PC-3 (cell line): ENCODE measurements around the gene USP9X. TPM values are rescaled to one million over a fixed set of nuclear protein-coding genes. Genes with fewer than 3 reads are reported as not detected.

Experiments used
- ATAC-seq: fragments of 200-7000 bp; cut with Tn5 transposase; 2 replicates; pipeline ENCODE4 v1.9.1; 2020; ENCODE audit warnings: mild to moderate bottlenecking, moderate library complexity
- BruUV-seq: library from RNA; stranded (reverse); fragments of 400-500 nt; replicated peaks from 2 replicates; lab custom pipeline; 2021; lab: Mats Ljungman, UMichigan
- CTCF ChIA-PET: fragments of 300-600 bp; sonication (Branson Sonifier 250); formaldehyde crosslinking; loops from one replicate; lab custom pipeline; 2022; ENCODE audit warnings: antibody characterized with exemption; lab: Charles Lee
- POLR2A ChIA-PET: fragments of 300-600 bp; sonication (Branson Sonifier 250); formaldehyde crosslinking; loops from one replicate; lab custom pipeline; 2022; ENCODE audit warnings: antibody characterized with exemption; ENCODE audit not compliant: unreplicated experiment; lab: Charles Lee
- DNase-seq: peaks from one replicate; pipeline ENCODE4 v3.0.0-alpha.2; 2015
- H2AFZ ChIP-seq: fragments of 300-600 bp; sonication (generic); 2 replicates; pipeline ENCODE4 v1.6.0; 2016; ENCODE audit warnings: antibody characterized with exemption, low read length
- H3F3A ChIP-seq: fragments of 300-600 bp; sonication (generic); one replicate; pipeline ENCODE4 v1.6.0; 2017; ENCODE audit warnings: antibody characterized with exemption, low read length, control low read depth, mild to moderate bottlenecking; ENCODE audit not compliant: unreplicated experiment
- H3K27ac ChIP-seq: fragments of 300-600 bp; sonication (generic); 2 replicates; pipeline ENCODE4 v1.5.1; 2016; ENCODE audit warnings: mild to moderate bottlenecking, low read length
- H3K27me3 ChIP-seq: fragments of 300-600 bp; sonication (generic); 2 replicates; pipeline ENCODE4 v1.6.1; 2016; ENCODE audit warnings: low read length, mixed read lengths
- H3K36me3 ChIP-seq: fragments of 300-600 bp; sonication (generic); 2 replicates; pipeline ENCODE4 v1.6.1; 2016; ENCODE audit warnings: low read depth, mixed run types, low read length, mixed read lengths
- H3K4me1 ChIP-seq: fragments of 300-600 bp; sonication (generic); 2 replicates; pipeline ENCODE4 v1.5.1; 2016; ENCODE audit warnings: low read length; ENCODE audit not compliant: insufficient read depth
- H3K4me2 ChIP-seq: fragments of 300-600 bp; sonication (generic); 2 replicates; pipeline ENCODE4 v1.6.0; 2016; ENCODE audit warnings: low read length
- H3K4me3 ChIP-seq: fragments of 300-600 bp; sonication (generic); 2 replicates; pipeline ENCODE4 v1.5.1; 2016; ENCODE audit warnings: mild to moderate bottlenecking, low read length, mixed read lengths
- H3K79me2 ChIP-seq: fragments of 300-600 bp; sonication (generic); 2 replicates; pipeline ENCODE4 v1.6.1; 2017; ENCODE audit warnings: low read length, mixed read lengths
- H3K9ac ChIP-seq: fragments of 300-600 bp; sonication (generic); 2 replicates; pipeline ENCODE4 v1.6.0; 2016; ENCODE audit warnings: mild to moderate bottlenecking, low read length
- H3K9me2 ChIP-seq: fragments of 300-600 bp; sonication (generic); replicated peaks from 2 replicates; pipeline ENCODE4 v1.6.1; 2016; ENCODE audit warnings: mixed run types, low read length, mixed read lengths
- H3K9me3 ChIP-seq: fragments of 300-600 bp; sonication (generic); 2 replicates; pipeline ENCODE4 v1.6.1; 2016; ENCODE audit warnings: low read length, mixed read lengths
- H4K20me1 ChIP-seq: fragments of 300-600 bp; sonication (generic); 2 replicates; pipeline ENCODE4 v1.6.1; 2016; ENCODE audit warnings: low read length, mixed read lengths
- EZH2 ChIP-seq: fragments of 300-600 bp; sonication (generic); IDR thresholded peaks from one replicate; pipeline ENCODE4 v1.6.1; 2017; ENCODE audit warnings: antibody characterized with exemption, mild to moderate bottlenecking, low read length; ENCODE audit not compliant: unreplicated experiment
- EZH2phosphoT487 ChIP-seq: fragments of 300-600 bp; sonication (generic); IDR thresholded peaks from 2 replicates; pipeline ENCODE4 v1.6.1; 2018; ENCODE audit warnings: mild to moderate bottlenecking, antibody characterized with exemption, low read length, borderline replicate concordance
- intact Hi-C: fragments of 100-400 bp; cut with micrococcal nuclease; formaldehyde crosslinking; loops from 2 replicates; pipeline ENCODE4 v1.9.0; 2023
- total RNA-seq: library from RNA; depleted of rRNA; stranded (reverse); fragments of >200 nt; gene quantifications from 2 replicates; pipeline ENCODE4 v1.2.3, GENCODE V29; 2014
- TF ChIP-seq, protein P1 (sequence below): fragments of 300-600 bp; sonication (generic); conservative IDR thresholded peaks from 2 replicates; pipeline ENCODE4 v1.5.1; 2017; ENCODE audit warnings: antibody characterized with exemption, low read depth, mild to moderate bottlenecking, low read length

USP9X gene
- total RNA-seq, 1 experiment from 2014 or later, result 63.5 TPM

DNA sequence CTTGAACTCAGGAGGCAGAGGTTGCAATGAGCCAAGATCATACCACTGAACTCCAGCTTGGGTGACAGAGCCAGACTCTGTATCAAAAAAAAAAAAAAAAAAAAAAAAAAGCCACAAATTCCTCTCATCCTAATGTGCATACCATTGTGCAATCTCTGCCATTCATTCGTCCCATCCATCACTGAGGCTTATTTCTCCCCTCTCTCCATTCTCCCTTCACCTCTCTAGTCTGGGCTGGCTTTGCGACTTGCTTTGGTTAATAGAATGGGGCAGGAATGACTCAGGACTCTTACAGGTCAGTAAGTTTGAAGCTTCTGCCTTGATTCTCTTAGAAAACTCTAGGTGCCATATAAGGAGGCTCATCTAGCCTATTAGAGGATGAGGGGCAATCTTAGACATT is 188.4 kb downstream of the USP9X start:
- TF ChIP-seq, protein P1, sequence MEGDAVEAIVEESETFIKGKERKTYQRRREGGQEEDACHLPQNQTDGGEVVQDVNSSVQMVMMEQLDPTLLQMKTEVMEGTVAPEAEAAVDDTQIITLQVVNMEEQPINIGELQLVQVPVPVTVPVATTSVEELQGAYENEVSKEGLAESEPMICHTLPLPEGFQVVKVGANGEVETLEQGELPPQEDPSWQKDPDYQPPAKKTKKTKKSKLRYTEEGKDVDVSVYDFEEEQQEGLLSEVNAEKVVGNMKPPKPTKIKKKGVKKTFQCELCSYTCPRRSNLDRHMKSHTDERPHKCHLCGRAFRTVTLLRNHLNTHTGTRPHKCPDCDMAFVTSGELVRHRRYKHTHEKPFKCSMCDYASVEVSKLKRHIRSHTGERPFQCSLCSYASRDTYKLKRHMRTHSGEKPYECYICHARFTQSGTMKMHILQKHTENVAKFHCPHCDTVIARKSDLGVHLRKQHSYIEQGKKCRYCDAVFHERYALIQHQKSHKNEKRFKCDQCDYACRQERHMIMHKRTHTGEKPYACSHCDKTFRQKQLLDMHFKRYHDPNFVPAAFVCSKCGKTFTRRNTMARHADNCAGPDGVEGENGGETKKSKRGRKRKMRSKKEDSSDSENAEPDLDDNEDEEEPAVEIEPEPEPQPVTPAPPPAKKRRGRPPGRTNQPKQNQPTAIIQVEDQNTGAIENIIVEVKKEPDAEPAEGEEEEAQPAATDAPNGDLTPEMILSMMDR, result no peak
- TF ChIP-seq EZH2 (no peak), EZH2phosphoT487 (no peak)
- no peak overlapping the region for H2AFZ ChIP-seq
- intact Hi-C loops, result no loop called here
- H3K4me1 ChIP-seq, result peaks cover 7% of the 10 kb centered on the region; the same call in 1 of the 2 replicates
- no peaks in the 10 kb centered on the region for H3K9me3 ChIP-seq
- H3K27me3 ChIP-seq, result no peaks in the 10 kb centered on the region
- ChIA-PET CTCF (no interaction called here), POLR2A (no interaction called here)
- DNase-seq (no peak), ATAC-seq (no peak)
- no peaks in the 10 kb centered on the region for H3F3A ChIP-seq
- H3K4me3 ChIP-seq, result no peak overlapping the region
- H3K9me2 ChIP-seq, result no peaks in the 10 kb centered on the region
- no peaks in the 10 kb centered on the region for H4K20me1 ChIP-seq
- no peak overlapping the region for H3K9ac ChIP-seq
- no peaks in the 10 kb centered on the region for H3K79me2 ChIP-seq
- no peak overlapping the region for H3K4me2 ChIP-seq
- no peaks in the 10 kb centered on the region for H3K36me3 ChIP-seq
- no peak overlapping the region for H3K27ac ChIP-seq
- no TSS peak for BruUV-seq

- POLR2A ChIA-PET, result no interaction called here
Measured at GRCh38 chrX:41275661-41276609, 190.7 kb downstream of the USP9X start.

More at GRCh38 chrX:41275661-41276609, 190.7 kb downstream of the USP9X start:
- Histone ChIP-seq H3K4me3 (peak overlapping the region; percentile 79), H3K4me2 (peak overlapping the region; percentile 85), H3F3A (no peaks in the 10 kb centered on the region), H3K4me1 (peaks cover 7% of the 10 kb centered on the region; the same call in 1 of the 2 replicates), H3K27me3 (no peaks in the 10 kb centered on the region), H3K27ac (no peak overlapping the region), H3K9me3 (no peaks in the 10 kb centered on the region), H3K36me3 (no peaks in the 10 kb centered on the region), H2AFZ (peak overlapping the region; percentile 98), H3K9me2 (no peaks in the 10 kb centered on the region), H4K20me1 (no peaks in the 10 kb centered on the region), H3K79me2 (no peaks in the 10 kb centered on the region), H3K9ac (peak overlapping the region; percentile 71)
- ATAC-seq (peak; percentile 89), DNase-seq (peak; percentile 53)
- no TSS peak for BruUV-seq
- TF ChIP-seq EZH2, result no peak
- TF ChIP-seq, protein P1, result peak; percentile 58
- CTCF ChIA-PET, result no interaction called here
- intact Hi-C loops, result loop anchor here (2.0 kb wide), 1 partner anchor 77 kb away; no protein-coding TSS in a partner anchor
